Measurements from ENCODE around the gene ANKRD34B. TPM values are rescaled to one million over a fixed set of nuclear protein-coding genes. Genes with fewer than 3 reads are reported as not detected.

The ANKRD34B gene
- total and polyA plus RNA-seq, 5 experiments from 2014 or later, result not detected

Other genes with a start within 250 kb of the ANKRD34B start
- 10 to 100 TPM; 22.4 to 27.0 TPM for gene ZFYVE16, start 162.2 kb downstream of the ANKRD34B start, total RNA-seq
- 1 to 10 TPM; 1.7 to 4.1 (median 2.5) TPM for gene ZFYVE16, start 162.2 kb downstream of the ANKRD34B start, polyA plus RNA-seq
- under 1 TPM; 0.26 to 0.82 TPM for gene FAM151B, start 82.2 kb downstream of the ANKRD34B start, total RNA-seq
- under 1 TPM in 1 of 3 donors, not detected in 2; 0.57 TPM for gene FAM151B, start 82.2 kb downstream of the ANKRD34B start, polyA plus RNA-seq
- gene MSH3, start 84.4 kb upstream of the ANKRD34B start, total RNA-seq, result 10 to 100 TPM; 15.5 to 16.3 TPM
- gene MSH3, start 84.4 kb upstream of the ANKRD34B start, polyA plus RNA-seq, result 10 to 100 TPM; 11.0 to 13.0 (median 12.5) TPM
- gene DHFR, start 84.7 kb upstream of the ANKRD34B start, total RNA-seq, result 10 to 100 TPM; 18.3 to 19.5 TPM
- 1 to 10 TPM in 1 of 3 donors, under 1 TPM in 2; 0.82 to 2.2 (median 0.93) TPM for gene DHFR, start 84.7 kb upstream of the ANKRD34B start, polyA plus RNA-seq

All from naive thymus-derived CD8-positive, alpha-beta T cell (primary cell).